Measurements from ENCODE around the gene SBNO2. TPM values are rescaled to one million over a fixed set of nuclear protein-coding genes. Genes with fewer than 3 reads are reported as not detected.

The SBNO2 gene
- total RNA-seq, 2 donors from 2014 or later = 14.7 to 17.7 TPM

GRCh38 chr19:1084024-1084868 is 89.8 kb downstream of the SBNO2 start:
- Histone ChIP-seq H3K9me3 (no peaks in the 10 kb centered on the region), H3K36me3 (peaks cover 11% of the 10 kb centered on the region), H3K4me1 (peaks cover 0 to 30% of the 10 kb centered on the region in 2 donors), H3K4me3 (no peak overlapping the region), H3K27me3 (no peaks in the 10 kb centered on the region), H3K27ac (no peak overlapping the region)
- no peak for DNase-seq (ENCODE audit: low spot score)
- no peak for TF ChIP-seq CTCF (IDR thresholded peaks at IDR 0.05)

GRCh38 chr19:1082928-1083816 is 90.9 kb downstream of the SBNO2 start:
- Histone ChIP-seq H3K27me3 (no peaks in the 10 kb centered on the region), H3K36me3 (peaks cover under 1% of the 10 kb centered on the region), H3K4me3 (peak overlapping the region in 1 of 2 donors; percentile 26), H3K27ac (no peak overlapping the region), H3K9me3 (no peaks in the 10 kb centered on the region), H3K4me1 (peaks cover 0 to 19% of the 10 kb centered on the region in 2 donors)
- TF ChIP-seq CTCF (IDR thresholded peaks at IDR 0.05) = no peak
- DNase-seq (ENCODE audit: low spot score) = no peak

GRCh38 chr19:1082165-1082927 is 91.7 kb downstream of the SBNO2 start:
- no peak for DNase-seq (ENCODE audit: low spot score)
- TF ChIP-seq CTCF (IDR thresholded peaks at IDR 0.05) = no peak
- no peaks in the 10 kb centered on the region for H3K36me3 ChIP-seq
- H3K4me1 ChIP-seq = peaks cover 0 to 18% of the 10 kb centered on the region in 2 donors
- H3K4me3 ChIP-seq = peak overlapping the region in 1 of 2 donors; percentile 26
- H3K9me3 ChIP-seq = no peaks in the 10 kb centered on the region
- H3K27me3 ChIP-seq = no peaks in the 10 kb centered on the region
- H3K27ac ChIP-seq = no peak overlapping the region

GRCh38 chr19:1081301-1082164 is 92.5 kb downstream of the SBNO2 start:
- DNase-seq (ENCODE audit: low spot score) = no peak
- H3K4me3 ChIP-seq = no peak overlapping the region
- H3K27ac ChIP-seq = no peak overlapping the region
- H3K4me1 ChIP-seq = peaks cover 0 to 18% of the 10 kb centered on the region in 2 donors
- no peaks in the 10 kb centered on the region for H3K9me3 ChIP-seq
- TF ChIP-seq CTCF (IDR thresholded peaks at IDR 0.05) = no peak
- H3K36me3 ChIP-seq = no peaks in the 10 kb centered on the region
- no peaks in the 10 kb centered on the region for H3K27me3 ChIP-seq
